DMS 273 treated with DMSO at 0.1 percent for 48 hours (cell line): Measurements from ENCODE around the gene RAET1E.
A peak's percentile ranks its signal among the peaks of the same experiment; 100 is the strongest.
"Not testable (repeated sequence)": the region's sequence is repeated elsewhere in the genome, so short reads cannot be mapped to it uniquely, and the experiment has no call there.

Source experiments
- DNase-seq: peaks from one replicate; lab custom pipeline; 2025; lab: John Stamatoyannopoulos, UW

Gene RAET1E, protein sequence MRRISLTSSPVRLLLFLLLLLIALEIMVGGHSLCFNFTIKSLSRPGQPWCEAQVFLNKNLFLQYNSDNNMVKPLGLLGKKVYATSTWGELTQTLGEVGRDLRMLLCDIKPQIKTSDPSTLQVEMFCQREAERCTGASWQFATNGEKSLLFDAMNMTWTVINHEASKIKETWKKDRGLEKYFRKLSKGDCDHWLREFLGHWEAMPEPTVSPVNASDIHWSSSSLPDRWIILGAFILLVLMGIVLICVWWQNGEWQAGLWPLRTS

GRCh38 chr6:149897855-149898744, at the start of gene RAET1E:
Gene RAET1E, minus strand, starts transcription at chr6:149898113. Its CDS starts 7,212 bp downstream, at chr6:149890901.
- no peak for DNase-seq

- DNase-seq, result not testable (repeated sequence)
Measured at GRCh38 chr6:149947533-149947932, 49.6 kb upstream of the RAET1E start.

DNA sequence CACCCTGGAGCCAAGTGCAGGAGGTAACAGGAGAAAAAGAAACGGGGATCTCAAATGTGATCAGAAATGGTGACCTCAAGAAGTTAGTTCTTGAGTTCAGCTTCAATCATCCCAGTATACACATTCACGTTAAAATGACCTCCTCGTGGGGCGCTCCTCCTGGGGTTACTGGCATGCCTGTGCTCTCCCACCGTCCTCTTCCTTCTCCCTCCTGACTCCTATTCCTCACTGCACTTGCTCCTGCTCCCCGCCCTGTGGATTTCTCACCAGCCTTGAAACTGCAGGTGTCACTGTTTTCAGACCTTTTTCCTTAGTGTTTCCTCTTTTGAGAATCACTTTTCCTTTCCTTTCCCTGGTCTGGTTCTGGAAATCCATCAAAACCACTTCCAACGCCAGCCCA, 48.7 kb upstream of the RAET1E start:
- DNase-seq, result not testable (repeated sequence)

GRCh38 chr6:149945276-149945675, 47.4 kb upstream of the RAET1E start:
- not testable (repeated sequence) for DNase-seq

DNA sequence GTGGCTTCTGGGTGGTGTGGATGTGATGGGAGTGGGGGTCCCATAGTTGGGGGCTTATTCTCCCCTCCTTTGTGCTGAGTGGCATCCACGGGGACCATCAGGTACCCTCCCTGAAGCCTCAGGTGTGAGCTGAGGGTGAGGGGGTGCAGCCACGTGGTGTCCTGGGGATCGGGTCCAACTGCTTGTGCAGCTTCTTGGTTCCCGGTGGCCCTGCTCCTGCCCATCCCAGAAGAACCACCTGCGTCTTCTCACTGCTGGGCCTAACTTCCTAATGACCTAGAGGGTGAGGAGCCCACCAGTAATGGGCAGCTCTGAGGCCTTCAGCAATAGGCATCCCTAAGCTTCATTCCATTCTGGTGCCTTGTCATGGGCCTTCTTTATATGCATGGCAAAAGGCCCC, 45.4 kb upstream of the RAET1E start:
- DNase-seq, result not testable (repeated sequence)

GRCh38 chr6:149942461-149942829, 44.5 kb upstream of the RAET1E start:
- no peak for DNase-seq

GRCh38 chr6:149941583-149942460, 43.9 kb upstream of the RAET1E start, which contains the start of gene ULBP2:
Gene ULBP2, plus strand, starts transcription at chr6:149942014. Its CDS starts 59 bp downstream, at chr6:149942073.
- DNase-seq, result peak; percentile 78

DNA sequence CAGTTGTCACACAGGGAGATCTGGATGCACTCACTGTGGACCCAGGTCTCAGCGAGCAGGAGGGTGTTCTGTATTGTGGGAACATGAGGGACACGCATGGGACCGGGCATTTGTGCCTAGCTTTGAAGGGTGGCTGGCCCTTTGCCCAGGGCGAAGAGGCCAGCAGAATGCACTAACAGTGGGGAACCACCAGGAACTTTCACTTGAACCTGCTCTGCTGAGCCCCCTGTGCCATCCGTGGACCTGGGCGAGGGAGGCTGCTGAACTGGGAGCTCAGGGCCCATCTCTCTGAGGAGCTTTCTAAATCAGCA, 42.7 kb upstream of the RAET1E start:
- no peak for DNase-seq

- DNase-seq, result no peak
Measured at GRCh38 chr6:149939909-149940671, 42.2 kb upstream of the RAET1E start.

GRCh38 chr6:149939356-149939648, 41.4 kb upstream of the RAET1E start:
- no peak for DNase-seq

DNA sequence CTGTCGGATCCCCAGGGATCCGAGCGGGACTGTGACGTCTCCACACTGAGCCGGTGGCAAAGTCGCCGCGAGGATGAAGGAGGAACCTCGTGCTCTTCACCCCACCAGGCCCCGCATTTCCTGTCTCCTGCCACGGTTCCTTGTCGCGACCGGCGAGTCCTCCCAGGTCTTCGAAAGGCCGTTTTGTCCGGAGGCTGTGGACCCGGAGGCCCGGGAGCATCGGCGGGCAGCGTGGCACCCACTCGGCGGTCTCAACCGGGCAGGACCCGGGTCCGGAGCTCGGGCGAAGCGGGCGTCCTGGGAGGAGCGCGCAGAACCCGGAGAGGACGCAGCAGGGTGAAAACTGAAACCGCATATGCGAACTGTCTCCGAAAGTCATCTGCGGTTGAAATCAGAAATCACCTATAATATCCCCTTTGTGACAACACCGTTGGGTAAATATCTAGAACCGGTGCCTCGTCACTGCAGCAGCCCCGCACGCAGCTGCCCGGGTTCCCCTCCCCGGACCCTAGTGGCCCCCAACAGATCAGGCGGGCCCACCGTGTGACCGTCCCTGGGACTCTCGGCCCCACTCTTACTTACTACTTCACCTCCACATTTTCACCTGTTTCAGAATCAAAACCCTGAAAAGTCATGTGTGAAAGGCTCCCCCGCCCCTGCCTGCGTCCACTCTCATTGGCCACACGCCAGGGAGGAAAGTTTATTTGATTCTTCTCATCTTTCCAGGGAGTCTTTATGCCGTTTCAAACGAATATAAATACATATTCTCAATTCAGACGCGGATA, 40.9 kb upstream of the RAET1E start:
- DNase-seq, result no peak

DNA sequence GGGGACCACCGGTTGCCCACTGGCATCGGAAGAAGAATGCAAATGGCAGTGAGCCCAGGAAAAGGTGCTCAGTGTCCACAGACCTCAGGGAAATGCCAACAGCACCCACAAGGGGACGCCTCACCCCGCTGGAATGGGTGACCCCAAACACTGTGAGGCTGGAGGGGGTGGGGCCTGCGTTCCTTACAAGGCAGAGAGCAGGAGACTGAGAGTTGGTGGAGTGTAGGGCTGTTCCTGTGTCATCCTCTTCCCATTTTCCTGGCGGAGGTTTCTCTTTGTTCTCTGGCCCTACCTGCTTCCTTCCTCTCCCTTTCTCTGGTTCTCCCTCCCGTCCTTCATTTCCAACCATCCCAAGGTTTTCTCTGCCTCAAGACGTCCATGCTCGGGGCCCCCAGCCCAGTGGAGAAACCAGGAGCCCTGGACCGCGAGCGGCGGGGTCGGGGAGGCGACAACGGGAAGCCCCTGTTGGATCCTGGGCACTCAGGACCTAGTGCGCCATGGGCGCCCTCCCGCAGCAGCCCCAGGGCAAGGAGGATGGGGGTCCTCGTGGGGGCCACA, 40.2 kb upstream of the RAET1E start:
- DNase-seq, result not testable (repeated sequence)

DNA sequence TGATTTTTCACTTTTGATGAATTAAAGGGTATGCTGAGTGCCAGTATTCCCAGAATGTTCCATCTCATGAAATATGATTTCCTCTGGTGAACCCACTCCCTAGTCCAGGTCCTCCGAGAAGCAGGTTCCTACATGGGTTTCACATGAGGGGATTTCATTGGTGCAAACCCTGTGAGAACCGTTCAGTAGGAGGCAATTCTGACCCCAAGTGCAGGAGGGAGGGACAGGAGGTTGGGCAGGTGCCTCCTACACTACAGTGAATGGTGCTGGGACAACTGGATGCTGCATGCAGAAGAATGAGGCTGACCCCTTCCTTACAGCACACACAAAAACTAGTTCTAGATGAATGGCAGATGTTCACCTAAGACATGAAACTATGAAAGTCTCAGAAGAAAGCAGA, 38.8 kb upstream of the RAET1E start:
- DNase-seq, result no peak

GRCh38 chr6:149935668-149936067, 37.8 kb upstream of the RAET1E start:
- no peak for DNase-seq

- DNase-seq, result no peak
Measured at GRCh38 chr6:149935246-149935645, 37.3 kb upstream of the RAET1E start.

DNA sequence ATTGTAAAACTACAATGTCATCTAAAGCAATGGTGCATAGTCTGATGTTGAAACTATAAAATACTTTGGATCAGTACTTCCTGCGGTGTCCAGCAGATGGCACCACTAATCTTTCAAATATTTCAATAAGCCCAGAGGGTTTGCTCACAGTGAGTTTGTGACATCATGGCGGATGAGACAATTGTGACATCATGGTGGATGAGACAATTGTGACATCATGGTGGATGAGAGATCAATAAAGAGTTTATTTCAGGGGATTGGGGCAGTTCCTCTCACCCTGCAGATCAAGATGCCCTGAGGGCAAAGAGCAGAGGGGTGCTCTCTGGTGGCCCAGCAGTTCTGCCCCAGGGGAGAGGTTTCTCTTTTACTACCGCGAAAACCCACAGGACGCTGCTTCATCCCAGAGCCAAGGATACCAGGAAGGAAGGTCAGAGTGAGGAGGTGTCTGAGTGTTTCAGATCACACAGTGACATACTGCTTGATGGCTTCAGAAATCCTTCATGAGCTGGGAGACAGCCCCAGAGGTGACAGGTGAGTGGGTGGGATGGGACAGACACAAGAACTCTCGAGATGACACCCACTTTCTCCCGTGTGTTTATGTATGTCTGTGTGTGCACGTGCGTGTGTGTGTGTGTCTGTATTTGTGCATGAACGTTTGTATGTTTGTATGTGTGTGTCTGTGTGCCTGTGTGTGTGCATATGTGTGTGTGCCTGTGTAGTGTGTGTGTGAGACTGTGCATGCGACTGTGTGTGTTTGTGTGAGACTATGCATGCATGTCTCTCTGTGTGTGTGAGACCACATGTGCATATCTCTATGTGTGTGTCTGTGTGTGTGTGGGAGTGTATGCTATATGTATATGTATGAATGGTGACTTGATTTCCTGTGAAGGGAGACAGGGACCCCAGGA, 36.6 kb upstream of the RAET1E start:
- DNase-seq, result peak; percentile 23

DNA sequence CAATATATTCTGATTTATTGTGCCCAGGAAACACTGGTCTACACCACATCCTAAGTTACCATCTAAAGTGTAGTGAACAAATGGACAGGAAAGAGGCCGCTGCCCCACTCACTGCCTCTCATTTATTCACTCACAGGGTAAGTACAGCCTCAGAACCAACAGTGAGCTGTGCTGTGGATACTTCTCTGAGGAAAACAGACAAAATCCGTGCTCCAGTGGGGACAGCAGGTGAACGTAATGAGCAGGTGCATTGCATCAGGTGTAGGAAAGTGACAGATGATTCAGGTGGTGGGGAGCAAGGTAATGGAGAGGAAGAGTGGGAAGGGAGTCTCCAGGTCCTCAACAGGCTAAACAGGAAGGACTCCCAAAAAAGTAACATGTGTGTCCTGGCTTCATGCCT, 35.5 kb upstream of the RAET1E start:
- DNase-seq, result no peak

- no peak for DNase-seq
Measured at GRCh38 chr6:149933036-149933435, 35.1 kb upstream of the RAET1E start.

GRCh38 chr6:149931501-149931900, 33.6 kb upstream of the RAET1E start:
- DNase-seq, result no peak

DNA sequence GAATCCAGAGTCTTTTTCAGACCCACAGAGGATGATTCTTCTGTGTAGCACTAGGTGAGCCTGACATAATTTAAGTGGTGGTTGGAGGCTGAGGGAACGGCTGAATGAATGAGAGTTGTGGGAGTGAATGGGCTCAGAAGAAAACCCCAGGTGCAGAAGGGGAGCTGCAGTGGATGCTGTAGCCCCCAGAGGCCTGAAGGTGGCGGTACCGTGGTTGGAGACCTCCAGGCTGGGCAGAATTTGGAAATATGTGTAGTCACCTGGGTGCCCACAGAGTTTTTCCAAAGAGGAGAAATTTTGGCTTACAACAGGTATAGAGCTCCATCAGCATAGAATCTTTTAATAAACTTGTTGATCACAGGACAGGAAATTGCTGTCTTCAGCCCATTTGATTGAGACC, 31.5 kb upstream of the RAET1E start:
- no peak for DNase-seq
